Neuronal stem cell (in vitro differentiated cells): ENCODE measurements around the gene GLTP.
A peak's percentile ranks its signal among the peaks of the same experiment; 100 is the strongest.
"Not testable (repeated sequence)": the region's sequence is repeated elsewhere in the genome, so short reads cannot be mapped to it uniquely, and the experiment has no call there.

Source experiments
- DNase-seq: peaks from one replicate; pipeline ENCODE4 v3.0.0-alpha.2; 2013; ENCODE audit warnings: low spot score
- H2AFZ ChIP-seq: one replicate; pipeline ENCODE4 v1.6.1; 2013; ENCODE audit warnings: mild to moderate bottlenecking, low read length, inconsistent platforms
- H2AK5ac ChIP-seq: 2 replicates; pipeline ENCODE4 v1.6.1; 2013; ENCODE audit warnings: low read depth, mild to moderate bottlenecking, inconsistent platforms, low read length, moderate library complexity, mixed read lengths
- H2BK120ac ChIP-seq: 2 replicates; pipeline ENCODE4 v1.6.1; 2013; ENCODE audit warnings: low read depth, mild to moderate bottlenecking, inconsistent platforms, low read length, moderate library complexity, mixed read lengths
- H2BK12ac ChIP-seq: one replicate; pipeline ENCODE4 v1.6.1; 2013; ENCODE audit warnings: low read length, inconsistent platforms
- H2BK15ac ChIP-seq: 2 replicates; pipeline ENCODE4 v1.6.1; 2013; ENCODE audit warnings: mild to moderate bottlenecking, low read length, inconsistent platforms, mixed read lengths
- H2BK5ac ChIP-seq: one replicate; pipeline ENCODE4 v1.6.1; 2013; ENCODE audit warnings: inconsistent platforms, mild to moderate bottlenecking, low read length, moderate library complexity
- H3K14ac ChIP-seq: one replicate; pipeline ENCODE4 v1.6.1; 2013; ENCODE audit warnings: low read length, inconsistent platforms
- H3K18ac ChIP-seq: 2 replicates; pipeline ENCODE4 v1.6.1; 2013; ENCODE audit warnings: low read length, inconsistent platforms
- H3K23ac ChIP-seq: 2 replicates; pipeline ENCODE4 v1.6.1; 2013; ENCODE audit warnings: low read depth, mild to moderate bottlenecking, mixed read lengths, low read length, inconsistent platforms; ENCODE audit not compliant: poor library complexity
- H3K27ac ChIP-seq: replicated peaks from 3 replicates; pipeline ENCODE4 v1.5.1; 2013; ENCODE audit warnings: low read length, inconsistent platforms
- H3K27me3 ChIP-seq, 3 experiments: 2 replicates each; pipeline ENCODE4 v1.6.1; 2013; ENCODE audit warnings: low read length in 3 of 3, mild to moderate bottlenecking in 2 of 3, inconsistent platforms in 1 of 3, low read depth in 1 of 3, mixed read lengths in 1 of 3, moderate library complexity in 1 of 3; ENCODE audit not compliant: control insufficient read depth in 3 of 3, insufficient read depth in 3 of 3
- H3K36me3 ChIP-seq, 2 donors: replicated peaks in 1 of 2; 2 replicates each; pipeline ENCODE4 v1.6.1; 2013; ENCODE audit warnings: low read length in 2 of 2; ENCODE audit not compliant: control insufficient read depth in 2 of 2, insufficient read depth in 2 of 2
- H3K4ac ChIP-seq: 2 replicates; pipeline ENCODE4 v1.6.1; 2013; ENCODE audit warnings: inconsistent platforms, mild to moderate bottlenecking, low read length, moderate library complexity
- H3K4me1 ChIP-seq, 2 donors: 1 replicate in 1 of 2; 2 replicates in 1 of 2; pipeline ENCODE4 v1.6.1; 2013; ENCODE audit warnings: low read length in 2 of 2, low read depth in 1 of 2; ENCODE audit not compliant: control insufficient read depth in 2 of 2, insufficient read depth in 1 of 2
- H3K4me2 ChIP-seq: one replicate; pipeline ENCODE4 v1.6.1; 2013; ENCODE audit warnings: mild to moderate bottlenecking, low read length, inconsistent platforms; ENCODE audit not compliant: insufficient read depth, poor library complexity, severe bottlenecking
- H3K4me3 ChIP-seq, 2 donors: 2 replicates each; pipeline ENCODE4 v1.5.1; 2013; ENCODE audit warnings: low read length in 2 of 2, mild to moderate bottlenecking in 2 of 2, inconsistent platforms in 1 of 2, moderate library complexity in 1 of 2
- H3K79me1 ChIP-seq: one replicate; pipeline ENCODE4 v1.6.1; 2013; ENCODE audit warnings: low read depth, mild to moderate bottlenecking, inconsistent platforms, low read length, moderate library complexity
- H3K9ac ChIP-seq: one replicate; pipeline ENCODE4 v1.6.1; 2013; ENCODE audit warnings: mild to moderate bottlenecking, low read depth, low read length, inconsistent platforms; ENCODE audit not compliant: poor library complexity
- H3K9me3 ChIP-seq, 2 donors: replicated peaks in 1 of 2; 2 replicates each; pipeline versions ENCODE3 to v1.6.1; 2013; ENCODE audit warnings: low read length in 2 of 2, mild to moderate bottlenecking in 2 of 2, inconsistent platforms in 1 of 2, low read depth in 1 of 2, mixed read lengths in 1 of 2, moderate library complexity in 1 of 2; ENCODE audit not compliant: control insufficient read depth in 2 of 2, insufficient read depth in 1 of 2
- H4K8ac ChIP-seq: one replicate; pipeline ENCODE4 v1.6.1; 2013; ENCODE audit warnings: low read depth, mild to moderate bottlenecking, inconsistent platforms, low read length, moderate library complexity
- H4K91ac ChIP-seq: one replicate; pipeline ENCODE4 v1.6.1; 2013; ENCODE audit warnings: low read length, low read depth, mild to moderate bottlenecking, inconsistent platforms; ENCODE audit not compliant: poor library complexity
- WGBS, 2 donors: extraction: QIAGEN DNeasy Blood & Tissue Kit; methylation state at CpG; one replicate each; pipeline ENCODE4 v1.1.7; 2013; ENCODE audit warnings: missing lambda C conversion rate in 2 of 2, mixed read lengths in 1 of 2; ENCODE audit not compliant: insufficient read length in 2 of 2, insufficient replicate concordance in 1 of 2; ENCODE audit errors: extremely low coverage in 2 of 2; 5-methylcytosine and 5-hydroxymethylcytosine counted together

GLTP gene

DNA sequence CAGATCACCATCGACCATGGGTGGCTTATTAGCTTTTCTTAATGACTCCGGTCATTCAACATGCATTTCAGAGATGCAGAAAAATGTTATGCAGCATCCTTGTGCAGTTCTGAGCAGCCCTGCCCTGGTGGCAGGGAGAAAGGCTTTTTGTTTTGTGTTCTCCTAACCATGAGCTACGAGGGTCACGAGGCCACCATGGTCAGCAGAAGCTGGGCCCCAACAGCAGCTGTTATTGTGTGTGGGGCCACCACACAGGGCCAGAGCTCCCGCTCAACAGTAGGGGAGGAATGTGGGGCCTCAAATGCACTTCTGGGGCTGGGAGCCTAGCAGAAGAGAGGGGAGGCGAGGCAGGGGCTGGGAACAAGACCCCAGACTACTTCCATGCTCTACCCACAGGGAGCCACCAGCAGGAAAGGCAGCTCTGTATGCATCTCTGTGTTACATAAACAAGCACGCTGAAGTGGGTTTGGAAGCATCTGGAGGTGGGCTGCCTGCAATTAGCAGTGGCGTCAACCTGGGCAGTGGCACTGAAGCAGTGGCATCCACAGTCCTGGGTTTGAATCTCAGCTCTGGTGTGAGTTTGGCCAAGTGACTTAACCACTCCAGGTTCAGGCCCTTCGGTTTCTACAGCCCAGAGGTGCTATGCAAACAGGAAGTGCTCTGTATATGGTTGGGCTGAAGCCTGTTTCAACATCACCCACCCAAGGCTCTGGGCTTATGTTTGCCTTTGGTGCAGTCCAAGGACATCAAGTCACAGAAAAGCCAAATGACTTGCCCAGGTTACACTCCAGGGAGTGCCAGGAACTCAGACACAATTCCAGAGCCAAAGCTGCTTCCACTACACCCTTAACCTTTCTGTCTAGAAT, 16.3 kb downstream of the GLTP start:
- Histone ChIP-seq H3K23ac (no peak overlapping the region), H3K4me1 (peaks cover 6 to 12% of the 10 kb centered on the region in 2 donors), H3K27ac (no peak overlapping the region), H3K4ac (no peak overlapping the region), H3K14ac (no peak overlapping the region), H4K8ac (no peak overlapping the region), H4K91ac (no peak overlapping the region), H2AFZ (no peak overlapping the region), H3K9me3 (no peaks in the 10 kb centered on the region), H3K4me3 (no peak overlapping the region), H3K9ac (peak overlapping the region; percentile 2), H3K27me3 (no peaks in the 10 kb centered on the region), H2BK12ac (no peak overlapping the region), H2BK15ac (no peak overlapping the region), H3K79me1 (peaks cover 3% of the 10 kb centered on the region), H3K18ac (peak overlapping the region; percentile 82), H2AK5ac (no peak overlapping the region), H2BK120ac (no peak overlapping the region), H2BK5ac (no peak overlapping the region), H3K36me3 (peaks cover 0 to 2% of the 10 kb centered on the region in 2 donors), H3K4me2 (no peak overlapping the region)
- WGBS, 2 donors: no CpG with 5 or more reads among the region's 9 CpGs
- DNase-seq: no peak

GRCh38 chr12:109862491-109862890, 17.9 kb downstream of the GLTP start:
- H3K79me1 ChIP-seq, H2BK12ac ChIP-seq, H3K4me3 ChIP-seq, H2BK120ac ChIP-seq, H3K14ac ChIP-seq, H3K27me3 ChIP-seq, DNase-seq, H4K91ac ChIP-seq, H3K36me3 ChIP-seq, H3K27ac ChIP-seq, H4K8ac ChIP-seq, H3K9me3 ChIP-seq, H3K4ac ChIP-seq, H2AK5ac ChIP-seq, H3K9ac ChIP-seq, H3K4me2 ChIP-seq, H2BK15ac ChIP-seq, H2AFZ ChIP-seq, H3K18ac ChIP-seq, H2BK5ac ChIP-seq: not testable (repeated sequence)
- Histone ChIP-seq H3K4me1 (peaks cover 6 to 12% of the 10 kb centered on the region in 2 donors), H3K23ac (peak overlapping the region; percentile 45)
- no CpG with 5 or more reads among the region's 9 CpGs for WGBS, 2 donors

- H3K4me1 ChIP-seq: peaks cover 6 to 12% of the 10 kb centered on the region in 2 donors
- peak overlapping the region; percentile 61 for H3K9ac ChIP-seq
- H2BK120ac ChIP-seq: no peak overlapping the region
- H3K27ac ChIP-seq: no peak overlapping the region
- H3K23ac ChIP-seq: peak overlapping the region; percentile 45
- no peak overlapping the region for H3K4me2 ChIP-seq
- no peak overlapping the region for H2AFZ ChIP-seq
- H4K91ac ChIP-seq: no peak overlapping the region
- no peak overlapping the region for H2BK15ac ChIP-seq
- H2BK5ac ChIP-seq: no peak overlapping the region
- no peak for DNase-seq
- no CpG with 5 or more reads among the region's 17 CpGs for WGBS, 2 donors
- H3K9me3 ChIP-seq: no peaks in the 10 kb centered on the region
- H3K4me3 ChIP-seq: no peak overlapping the region
- peaks cover 8 to 13% of the 10 kb centered on the region in 2 donors for H3K36me3 ChIP-seq
- no peaks in the 10 kb centered on the region for H3K27me3 ChIP-seq
- no peak overlapping the region for H4K8ac ChIP-seq
- no peak overlapping the region for H2BK12ac ChIP-seq
- H2AK5ac ChIP-seq: no peak overlapping the region
- peaks cover 3% of the 10 kb centered on the region for H3K79me1 ChIP-seq
- no peak overlapping the region for H3K4ac ChIP-seq
- peak overlapping the region; percentile 60 for H3K18ac ChIP-seq
- H3K14ac ChIP-seq: no peak overlapping the region
These were observed 18.5 kb downstream of the GLTP start for GRCh38 chr12:109861689-109862314.

GRCh38 chr12:109860977-109861376, 19.4 kb downstream of the GLTP start:
- no CpG with 5 or more reads among the region's 5 CpGs for WGBS, 2 donors
- peaks cover 8 to 17% of the 10 kb centered on the region in 2 donors for H3K36me3 ChIP-seq
- H2BK15ac ChIP-seq: no peak overlapping the region
- H3K27me3 ChIP-seq: no peaks in the 10 kb centered on the region
- no peak overlapping the region for H3K27ac ChIP-seq
- H3K9me3 ChIP-seq: no peaks in the 10 kb centered on the region
- DNase-seq: no peak
- peaks cover 3% of the 10 kb centered on the region for H3K79me1 ChIP-seq
- no peak overlapping the region for H2BK12ac ChIP-seq
- H4K8ac ChIP-seq: no peak overlapping the region
- no peak overlapping the region for H2AK5ac ChIP-seq
- H3K9ac ChIP-seq: no peak overlapping the region
- no peak overlapping the region for H3K14ac ChIP-seq
- H3K23ac ChIP-seq: no peak overlapping the region
- peaks cover 6 to 12% of the 10 kb centered on the region in 2 donors for H3K4me1 ChIP-seq
- H2AFZ ChIP-seq: no peak overlapping the region
- peak overlapping the region; percentile 17 for H3K18ac ChIP-seq
- H3K4me2 ChIP-seq: no peak overlapping the region
- H2BK120ac ChIP-seq: no peak overlapping the region
- H2BK5ac ChIP-seq: no peak overlapping the region
- no peak overlapping the region for H4K91ac ChIP-seq
- H3K4me3 ChIP-seq: no peak overlapping the region
- H3K4ac ChIP-seq: no peak overlapping the region
